CD4-positive, alpha-beta memory T cell (primary cell): ENCODE measurements around the gene TNFRSF14. TPM values are rescaled to one million over a fixed set of nuclear protein-coding genes. Genes with fewer than 3 reads are reported as not detected.

ENCODE experiments used
- CTCF ChIA-PET: fragments of 350-600 bp; sonication (Branson Sonifier 250); formaldehyde crosslinking; loops from one replicate; lab custom pipeline; 2021; ENCODE audit warnings: inconsistent platforms; ENCODE audit not compliant: partially characterized antibody; lab: Charles Lee
- POLR2A ChIA-PET: fragments of 350-600 bp; sonication (Branson Sonifier 250); formaldehyde crosslinking; loops from one replicate; lab custom pipeline; 2021; ENCODE audit not compliant: partially characterized antibody; lab: Charles Lee
- DNase-seq, 5 donors: peaks; one replicate each; pipeline versions ENCODE4 v3.0.0 to v3.0.0-alpha.2; 2020 to 2022; ENCODE audit warnings: mixed read lengths in 1 of 5
- H3K27ac ChIP-seq: one replicate; pipeline ENCODE4 v1.7.0; 2013; ENCODE audit warnings: low read depth, low read length
- H3K27me3 ChIP-seq: 2 replicates; pipeline ENCODE4 v1.7.0; 2013; ENCODE audit warnings: mild to moderate bottlenecking, low read length, moderate library complexity; ENCODE audit not compliant: insufficient read depth
- H3K36me3 ChIP-seq: 2 replicates; pipeline ENCODE4 v1.7.0; 2013; ENCODE audit warnings: mild to moderate bottlenecking, low read length, moderate library complexity; ENCODE audit not compliant: insufficient read depth
- H3K4me1 ChIP-seq: 2 replicates; pipeline ENCODE4 v1.7.0; 2013; ENCODE audit warnings: mild to moderate bottlenecking, low read length, moderate library complexity; ENCODE audit not compliant: insufficient read depth
- H3K4me3 ChIP-seq, 2 donors: one replicate each; pipeline ENCODE4 v1.7.0; 2013; ENCODE audit warnings: low read length in 2 of 2, mild to moderate bottlenecking in 1 of 2
- H3K9me3 ChIP-seq, 2 donors: one replicate each; pipeline ENCODE4 v1.7.0; 2013; ENCODE audit warnings: low read length in 2 of 2, control low read depth in 1 of 2; ENCODE audit not compliant: control insufficient read depth in 1 of 2
- H3K27ac Mint-ChIP-seq, 7 donors: one replicate each; pipeline ENCODE4 v1.8.0; 2020 to 2021; ENCODE audit warnings: mixed read lengths in 7 of 7, mild to moderate bottlenecking in 6 of 7, inconsistent platforms in 3 of 7, moderate library complexity in 3 of 7
- H3K27me3 Mint-ChIP-seq, 2 donors: one replicate each; pipeline ENCODE4 v1.8.0; 2020 to 2021; ENCODE audit warnings: mixed read lengths in 2 of 2
- H3K36me3 Mint-ChIP-seq, 2 donors: one replicate each; pipeline ENCODE4 v1.8.0; 2020 to 2021; ENCODE audit warnings: mixed read lengths in 2 of 2, inconsistent platforms in 1 of 2, mild to moderate bottlenecking in 1 of 2
- H3K4me1 Mint-ChIP-seq, 4 donors: one replicate each; pipeline ENCODE4 v1.8.0; 2020 to 2021; ENCODE audit warnings: mixed read lengths in 4 of 4, mild to moderate bottlenecking in 1 of 4
- H3K4me3 Mint-ChIP-seq, 8 donors: one replicate each; pipeline ENCODE4 v1.8.0; 2020 to 2021; ENCODE audit warnings: mixed read lengths in 8 of 8, mild to moderate bottlenecking in 7 of 8, moderate library complexity in 6 of 8, inconsistent platforms in 3 of 8
- H3K9me3 Mint-ChIP-seq, 8 donors: one replicate each; pipeline ENCODE4 v1.8.0; 2020 to 2021; ENCODE audit warnings: mixed read lengths in 8 of 8, mild to moderate bottlenecking in 5 of 8, inconsistent platforms in 3 of 8, moderate library complexity in 1 of 8
- intact Hi-C: fragments of 100-400 bp; cut with micrococcal nuclease; formaldehyde crosslinking; loops from one replicate; pipeline ENCODE4 v1.15.1; 2023
- polyA plus RNA-seq, 2 donors: library from polyadenylated mRNA; unstranded; fragments of 300-500 nt; fragmentation: Illumina TruSeq; gene quantifications; one replicate each; pipeline ENCODE4 v1.2.3, GENCODE V29; 2021
- total RNA-seq, 2 experiments: library from RNA; stranded (reverse); gene quantifications; one replicate each; pipeline ENCODE4 v1.2.3, GENCODE V29; 2021

TNFRSF14 gene
- total and polyA plus RNA-seq, 4 experiments from 2014 or later, result 59.6 to 173 (median 118) TPM

DNA sequence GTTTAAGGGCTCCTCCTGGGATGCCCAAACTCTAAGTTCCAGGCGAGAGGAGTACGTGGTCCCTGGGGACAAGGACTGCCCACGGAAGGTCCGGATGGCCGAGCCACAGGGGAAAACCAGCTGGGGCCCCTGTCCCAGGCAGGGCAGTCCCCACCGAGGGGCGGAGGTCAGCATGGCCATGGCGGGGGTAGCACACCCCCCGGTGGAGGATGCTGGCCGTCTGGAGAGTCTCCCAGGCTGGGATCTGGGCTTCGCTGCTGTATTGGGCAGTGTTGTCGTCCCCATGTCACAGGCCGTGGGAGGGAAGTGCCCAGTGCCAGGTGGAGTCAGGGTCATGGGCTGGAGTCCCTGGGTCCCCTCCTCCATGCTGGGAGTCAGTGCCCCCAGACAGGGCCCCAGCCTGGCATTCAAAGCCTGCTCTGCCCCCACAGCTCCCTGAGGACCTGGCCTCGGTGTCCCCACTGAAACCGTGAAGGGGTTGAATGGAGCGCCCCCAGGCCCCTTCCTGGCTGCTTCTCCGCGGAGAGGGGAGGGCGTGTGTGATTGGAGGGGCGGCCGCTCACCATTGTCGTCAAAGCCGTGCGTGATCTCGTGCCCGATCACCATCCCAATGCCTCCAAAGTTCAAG, 37.2 kb downstream of the TNFRSF14 start:
- POLR2A ChIA-PET, result no interaction called here

GRCh38 chr1:2594001-2594640, 38.0 kb downstream of the TNFRSF14 start:
- H3K36me3 ChIP-seq, result no peaks in the 10 kb centered on the region
- no peak overlapping the region for H3K27ac Mint-ChIP-seq
- H3K27ac ChIP-seq, result no peak overlapping the region
- peaks cover 0 to 5% (median 4%) of the 10 kb centered on the region in 4 donors for H3K4me1 Mint-ChIP-seq
- intact Hi-C loops, result no loop called here
- H3K9me3 ChIP-seq, result no peaks in the 10 kb centered on the region
- H3K4me1 ChIP-seq, result no peaks in the 10 kb centered on the region
- H3K4me3 Mint-ChIP-seq, result no peak overlapping the region
- H3K9me3 Mint-ChIP-seq, result peaks cover 0 to 8% (median 1%) of the 10 kb centered on the region in 8 donors
- CTCF ChIA-PET, result no interaction called here
- H3K27me3 ChIP-seq, result no peaks in the 10 kb centered on the region
- no peak overlapping the region for H3K4me3 ChIP-seq
- peaks cover 0 to 5% of the 10 kb centered on the region in 2 donors for H3K36me3 Mint-ChIP-seq
- peaks cover 0 to 1% of the 10 kb centered on the region in 2 donors for H3K27me3 Mint-ChIP-seq
- POLR2A ChIA-PET, result no interaction called here
- no peak for DNase-seq

More for the DNA sequence above, 37.2 kb downstream of the TNFRSF14 start:
- Histone ChIP-seq H3K4me3 (no peak overlapping the region), H3K27ac (no peak overlapping the region), H3K9me3 (no peaks in the 10 kb centered on the region), H3K36me3 (no peaks in the 10 kb centered on the region), H3K4me1 (no peaks in the 10 kb centered on the region), H3K27me3 (no peaks in the 10 kb centered on the region)
- Mint-ChIP-seq H3K27ac (no peak overlapping the region), H3K36me3 (peaks cover 0 to 5% of the 10 kb centered on the region in 2 donors), H3K9me3 (peaks cover 0 to 4% (median 0%) of the 10 kb centered on the region in 8 donors), H3K4me3 (no peak overlapping the region), H3K27me3 (peaks cover 0 to 1% of the 10 kb centered on the region in 2 donors), H3K4me1 (peaks cover 0 to 11% (median 4%) of the 10 kb centered on the region in 4 donors)
- CTCF ChIA-PET, result no interaction called here
- intact Hi-C loops, result no loop called here
- no peak for DNase-seq

- no peaks in the 10 kb centered on the region for H3K27me3 ChIP-seq
- Mint-ChIP-seq H3K27me3 (peaks cover 0 to 1% of the 10 kb centered on the region in 2 donors), H3K4me1 (peaks cover 0 to 5% (median 4%) of the 10 kb centered on the region in 4 donors), H3K27ac (no peak overlapping the region), H3K4me3 (no peak overlapping the region), H3K9me3 (peaks cover 0 to 8% (median 1%) of the 10 kb centered on the region in 8 donors), H3K36me3 (peaks cover 0 to 2% of the 10 kb centered on the region in 2 donors)
- no peak overlapping the region for H3K27ac ChIP-seq
- DNase-seq, result no peak
- POLR2A ChIA-PET, result no interaction called here
- intact Hi-C loops, result no loop called here
- CTCF ChIA-PET, result no interaction called here
- no peak overlapping the region for H3K4me3 ChIP-seq
- no peaks in the 10 kb centered on the region for H3K9me3 ChIP-seq
- H3K36me3 ChIP-seq, result no peaks in the 10 kb centered on the region
- H3K4me1 ChIP-seq, result no peaks in the 10 kb centered on the region
These were observed 38.5 kb downstream of the TNFRSF14 start for GRCh38 chr1:2594641-2595131.

GRCh38 chr1:2595261-2595811, 39.2 kb downstream of the TNFRSF14 start:
- CTCF ChIA-PET, result no interaction called here
- H3K27me3 Mint-ChIP-seq, result peaks cover 0 to 1% of the 10 kb centered on the region in 2 donors
- peaks cover 0 to 8% (median 1%) of the 10 kb centered on the region in 8 donors for H3K9me3 Mint-ChIP-seq
- no peak for DNase-seq
- Histone ChIP-seq H3K4me1 (no peaks in the 10 kb centered on the region), H3K9me3 (no peaks in the 10 kb centered on the region), H3K27ac (no peak overlapping the region), H3K36me3 (no peaks in the 10 kb centered on the region), H3K27me3 (no peaks in the 10 kb centered on the region), H3K4me3 (no peak overlapping the region)
- POLR2A ChIA-PET, result no interaction called here
- intact Hi-C loops, result no loop called here
- H3K4me1 Mint-ChIP-seq, result peaks cover 0 to 5% (median 4%) of the 10 kb centered on the region in 4 donors
- H3K27ac Mint-ChIP-seq, result no peak overlapping the region
- no peak overlapping the region for H3K4me3 Mint-ChIP-seq
- no peaks in the 10 kb centered on the region for H3K36me3 Mint-ChIP-seq

DNA sequence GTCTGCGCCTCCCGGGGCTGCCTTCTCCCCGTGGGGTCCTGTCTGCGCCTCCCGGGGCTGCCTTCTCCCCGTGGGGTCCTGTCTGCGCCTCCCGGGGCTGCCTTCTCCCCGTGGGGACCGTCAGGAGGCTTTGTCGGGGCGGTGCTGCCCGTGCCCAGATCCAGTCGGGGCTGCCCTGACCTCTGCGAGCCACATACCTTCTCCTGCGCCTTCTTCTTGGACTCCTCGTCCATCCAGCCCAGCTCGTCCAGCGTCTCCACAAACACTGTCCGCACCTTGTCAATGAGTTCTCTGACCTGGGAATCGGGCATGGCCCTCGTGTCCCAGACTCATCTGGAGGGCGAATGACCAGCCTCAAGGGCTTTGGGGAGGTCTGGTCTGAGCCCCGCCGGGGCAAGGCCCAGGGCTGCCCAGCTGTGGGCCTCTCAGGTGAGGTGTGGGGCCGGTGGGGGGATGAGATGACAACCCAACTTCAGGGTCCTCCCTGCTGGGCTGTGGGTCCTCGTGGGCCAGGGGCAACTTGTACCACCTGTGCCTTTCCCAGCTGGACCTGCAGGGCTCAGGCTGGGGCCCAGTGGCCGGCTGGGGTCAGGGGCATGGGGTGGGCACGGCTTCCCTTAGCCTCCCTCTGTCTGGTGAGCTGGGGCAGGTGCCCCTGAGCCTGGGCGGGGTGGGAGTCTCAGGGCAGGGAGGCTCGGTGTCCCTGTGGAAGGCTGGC, 39.8 kb downstream of the TNFRSF14 start:
- no peak overlapping the region for H3K27ac Mint-ChIP-seq

GRCh38 chr1:2596530-2597333, 40.6 kb downstream of the TNFRSF14 start:
- DNase-seq, result no peak
- Mint-ChIP-seq H3K4me1 (peaks cover 0 to 5% (median 4%) of the 10 kb centered on the region in 4 donors), H3K9me3 (peaks cover 0 to 13% (median 1%) of the 10 kb centered on the region in 8 donors), H3K27me3 (peaks cover 0 to 1% of the 10 kb centered on the region in 2 donors), H3K27ac (no peak overlapping the region), H3K4me3 (no peak overlapping the region), H3K36me3 (no peaks in the 10 kb centered on the region)
- ChIA-PET POLR2A (no interaction called here), CTCF (no interaction called here)
- intact Hi-C loops, result loop anchor here (1.0 kb wide), 1 partner anchor 14 kb away; no protein-coding TSS in a partner anchor
- Histone ChIP-seq H3K4me3 (no peak overlapping the region), H3K36me3 (no peaks in the 10 kb centered on the region), H3K4me1 (no peaks in the 10 kb centered on the region), H3K27ac (no peak overlapping the region), H3K9me3 (no peaks in the 10 kb centered on the region), H3K27me3 (no peaks in the 10 kb centered on the region)

More for the DNA sequence above, 39.8 kb downstream of the TNFRSF14 start:
- DNase-seq, result no peak
- intact Hi-C loops, result no loop called here
- Histone ChIP-seq H3K27me3 (no peaks in the 10 kb centered on the region), H3K27ac (no peak overlapping the region), H3K4me1 (no peaks in the 10 kb centered on the region), H3K36me3 (no peaks in the 10 kb centered on the region), H3K4me3 (no peak overlapping the region), H3K9me3 (no peaks in the 10 kb centered on the region)
- Mint-ChIP-seq H3K9me3 (peaks cover 0 to 13% (median 1%) of the 10 kb centered on the region in 8 donors), H3K4me1 (peaks cover 0 to 5% (median 4%) of the 10 kb centered on the region in 4 donors), H3K4me3 (no peak overlapping the region), H3K36me3 (no peaks in the 10 kb centered on the region), H3K27me3 (peaks cover 0 to 1% of the 10 kb centered on the region in 2 donors)
- ChIA-PET CTCF (no interaction called here), POLR2A (no interaction called here)
